Breast epithelium (tissue), 3 donors: ENCODE data around the gene THSD1.

Experiments used
- POLR2A ChIP-seq: fragments of 450-650 bp; IDR thresholded peaks from one replicate; pipeline ENCODE4 v1.6.1; 2016; ENCODE audit warnings: antibody characterized with exemption, mild to moderate bottlenecking, moderate library complexity
- POLR2AphosphoS5 ChIP-seq, 3 donors: sonication (generic); formaldehyde crosslinking; IDR thresholded peaks; one replicate each; pipeline ENCODE4 v1.6.1; 2017; ENCODE audit warnings: antibody characterized with exemption in 3 of 3
- TF ChIP-seq, protein P1 (sequence below), 3 donors: fragments of 450-650 bp; IDR thresholded peaks; one replicate each; pipeline ENCODE4 v1.5.1; 2016 to 2017; ENCODE audit warnings: antibody characterized with exemption in 3 of 3, mild to moderate bottlenecking in 3 of 3, moderate library complexity in 3 of 3

DNA sequence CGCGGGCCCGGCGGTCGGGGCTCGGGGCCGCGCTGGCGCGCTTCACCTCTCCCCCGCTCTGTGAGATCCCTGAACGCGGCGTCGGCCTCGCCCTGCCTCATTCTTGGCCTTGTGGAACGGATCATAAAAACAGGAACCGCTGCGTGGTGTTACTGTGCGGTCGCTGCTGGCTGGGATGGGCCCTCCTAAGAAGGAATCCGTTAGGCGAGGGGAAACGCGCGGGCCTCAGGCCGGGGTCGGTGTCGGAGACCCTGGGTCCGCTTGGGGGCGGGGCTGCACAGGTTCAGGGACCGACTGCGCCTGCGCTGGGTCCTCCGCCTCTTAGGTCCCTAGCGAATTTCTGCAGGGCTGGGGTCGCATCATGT lies 49.7 kb upstream of the THSD1 start:
- no peak for TF ChIP-seq POLR2AphosphoS5 (IDR thresholded peaks at IDR 0.05)
- TF ChIP-seq, protein P1, sequence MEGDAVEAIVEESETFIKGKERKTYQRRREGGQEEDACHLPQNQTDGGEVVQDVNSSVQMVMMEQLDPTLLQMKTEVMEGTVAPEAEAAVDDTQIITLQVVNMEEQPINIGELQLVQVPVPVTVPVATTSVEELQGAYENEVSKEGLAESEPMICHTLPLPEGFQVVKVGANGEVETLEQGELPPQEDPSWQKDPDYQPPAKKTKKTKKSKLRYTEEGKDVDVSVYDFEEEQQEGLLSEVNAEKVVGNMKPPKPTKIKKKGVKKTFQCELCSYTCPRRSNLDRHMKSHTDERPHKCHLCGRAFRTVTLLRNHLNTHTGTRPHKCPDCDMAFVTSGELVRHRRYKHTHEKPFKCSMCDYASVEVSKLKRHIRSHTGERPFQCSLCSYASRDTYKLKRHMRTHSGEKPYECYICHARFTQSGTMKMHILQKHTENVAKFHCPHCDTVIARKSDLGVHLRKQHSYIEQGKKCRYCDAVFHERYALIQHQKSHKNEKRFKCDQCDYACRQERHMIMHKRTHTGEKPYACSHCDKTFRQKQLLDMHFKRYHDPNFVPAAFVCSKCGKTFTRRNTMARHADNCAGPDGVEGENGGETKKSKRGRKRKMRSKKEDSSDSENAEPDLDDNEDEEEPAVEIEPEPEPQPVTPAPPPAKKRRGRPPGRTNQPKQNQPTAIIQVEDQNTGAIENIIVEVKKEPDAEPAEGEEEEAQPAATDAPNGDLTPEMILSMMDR (IDR thresholded peaks at IDR 0.05) = no peak
- TF ChIP-seq POLR2A = no peak
